ENCODE data around the gene FAM3C. TPM values are rescaled to one million over a fixed set of nuclear protein-coding genes. Genes with fewer than 3 reads are reported as not detected.
A peak's percentile ranks its signal among the peaks of the same experiment; 100 is the strongest.

The FAM3C gene
- total and polyA plus RNA-seq, 2 experiments from 2014 or later: 33.9 to 60.3 TPM

DNA sequence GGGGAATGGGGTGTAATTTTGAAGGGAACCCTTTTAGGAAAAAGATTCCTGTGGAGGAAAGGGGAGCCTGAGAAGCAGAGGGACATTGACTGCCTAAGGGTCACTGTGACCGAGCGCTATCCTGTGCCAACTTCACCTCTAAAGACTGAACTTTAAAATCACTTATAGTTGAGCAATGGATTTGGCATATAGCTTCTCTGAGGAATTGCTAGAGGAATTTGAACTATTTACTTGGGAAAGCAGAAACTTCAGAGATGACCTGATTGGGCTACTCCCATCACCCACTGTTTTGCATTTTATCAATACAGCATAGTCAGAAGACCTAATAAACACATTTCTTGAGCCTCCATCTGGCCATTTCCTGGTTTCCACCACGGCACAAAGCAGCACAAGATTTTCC is 91.0 kb downstream of the FAM3C start:
- Mint-ChIP-seq H3K27me3 (ENCODE audit: insufficient read depth, low read depth, poor library complexity) (peaks cover 2% of the 10 kb centered on the region), H3K36me3 (ENCODE audit: low read depth) (no peaks in the 10 kb centered on the region), H3K9me3 (no peaks in the 10 kb centered on the region), H3K4me1 (peaks cover 16% of the 10 kb centered on the region; the same call in 2 of the 3 replicates), H3K27ac (0 out of 2 replicates have a peak overlapping the region, but pooled peaks have one; percentile 12), H3K4me3 (no peak overlapping the region)
- DNase-seq (ENCODE audit: low spot score): peak; percentile 43
- H3K4me3 ChIP-seq: no peak overlapping the region
- no peak overlapping the region for H3K27ac ChIP-seq (ENCODE audit: low read depth)
- no peaks in the 10 kb centered on the region for H3F3A ChIP-seq (replicated peaks; ENCODE audit: low read depth)
- peaks cover 4% of the 10 kb centered on the region; the same call in 1 of the 2 replicates for H3K4me1 ChIP-seq (ENCODE audit: insufficient read depth)
- H3K36me3 ChIP-seq (ENCODE audit: insufficient read depth): no peaks in the 10 kb centered on the region
- TF ChIP-seq CREB1 (CRISPR knock-in tag; IDR thresholded peaks at IDR 0.05; ENCODE audit: low read depth): no peak
- TF ChIP-seq, protein P1, sequence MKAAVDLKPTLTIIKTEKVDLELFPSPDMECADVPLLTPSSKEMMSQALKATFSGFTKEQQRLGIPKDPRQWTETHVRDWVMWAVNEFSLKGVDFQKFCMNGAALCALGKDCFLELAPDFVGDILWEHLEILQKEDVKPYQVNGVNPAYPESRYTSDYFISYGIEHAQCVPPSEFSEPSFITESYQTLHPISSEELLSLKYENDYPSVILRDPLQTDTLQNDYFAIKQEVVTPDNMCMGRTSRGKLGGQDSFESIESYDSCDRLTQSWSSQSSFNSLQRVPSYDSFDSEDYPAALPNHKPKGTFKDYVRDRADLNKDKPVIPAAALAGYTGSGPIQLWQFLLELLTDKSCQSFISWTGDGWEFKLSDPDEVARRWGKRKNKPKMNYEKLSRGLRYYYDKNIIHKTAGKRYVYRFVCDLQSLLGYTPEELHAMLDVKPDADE (IDR thresholded peaks at IDR 0.05): no peak
- no peak for TF ChIP-seq ZNF331 (CRISPR knock-in tag; IDR thresholded peaks at IDR 0.05; ENCODE audit: low read depth)
- no peak for TF ChIP-seq EZH2phosphoT487 (IDR thresholded peaks at IDR 0.05; ENCODE audit: unreplicated experiment)
- TF ChIP-seq, protein P2, sequence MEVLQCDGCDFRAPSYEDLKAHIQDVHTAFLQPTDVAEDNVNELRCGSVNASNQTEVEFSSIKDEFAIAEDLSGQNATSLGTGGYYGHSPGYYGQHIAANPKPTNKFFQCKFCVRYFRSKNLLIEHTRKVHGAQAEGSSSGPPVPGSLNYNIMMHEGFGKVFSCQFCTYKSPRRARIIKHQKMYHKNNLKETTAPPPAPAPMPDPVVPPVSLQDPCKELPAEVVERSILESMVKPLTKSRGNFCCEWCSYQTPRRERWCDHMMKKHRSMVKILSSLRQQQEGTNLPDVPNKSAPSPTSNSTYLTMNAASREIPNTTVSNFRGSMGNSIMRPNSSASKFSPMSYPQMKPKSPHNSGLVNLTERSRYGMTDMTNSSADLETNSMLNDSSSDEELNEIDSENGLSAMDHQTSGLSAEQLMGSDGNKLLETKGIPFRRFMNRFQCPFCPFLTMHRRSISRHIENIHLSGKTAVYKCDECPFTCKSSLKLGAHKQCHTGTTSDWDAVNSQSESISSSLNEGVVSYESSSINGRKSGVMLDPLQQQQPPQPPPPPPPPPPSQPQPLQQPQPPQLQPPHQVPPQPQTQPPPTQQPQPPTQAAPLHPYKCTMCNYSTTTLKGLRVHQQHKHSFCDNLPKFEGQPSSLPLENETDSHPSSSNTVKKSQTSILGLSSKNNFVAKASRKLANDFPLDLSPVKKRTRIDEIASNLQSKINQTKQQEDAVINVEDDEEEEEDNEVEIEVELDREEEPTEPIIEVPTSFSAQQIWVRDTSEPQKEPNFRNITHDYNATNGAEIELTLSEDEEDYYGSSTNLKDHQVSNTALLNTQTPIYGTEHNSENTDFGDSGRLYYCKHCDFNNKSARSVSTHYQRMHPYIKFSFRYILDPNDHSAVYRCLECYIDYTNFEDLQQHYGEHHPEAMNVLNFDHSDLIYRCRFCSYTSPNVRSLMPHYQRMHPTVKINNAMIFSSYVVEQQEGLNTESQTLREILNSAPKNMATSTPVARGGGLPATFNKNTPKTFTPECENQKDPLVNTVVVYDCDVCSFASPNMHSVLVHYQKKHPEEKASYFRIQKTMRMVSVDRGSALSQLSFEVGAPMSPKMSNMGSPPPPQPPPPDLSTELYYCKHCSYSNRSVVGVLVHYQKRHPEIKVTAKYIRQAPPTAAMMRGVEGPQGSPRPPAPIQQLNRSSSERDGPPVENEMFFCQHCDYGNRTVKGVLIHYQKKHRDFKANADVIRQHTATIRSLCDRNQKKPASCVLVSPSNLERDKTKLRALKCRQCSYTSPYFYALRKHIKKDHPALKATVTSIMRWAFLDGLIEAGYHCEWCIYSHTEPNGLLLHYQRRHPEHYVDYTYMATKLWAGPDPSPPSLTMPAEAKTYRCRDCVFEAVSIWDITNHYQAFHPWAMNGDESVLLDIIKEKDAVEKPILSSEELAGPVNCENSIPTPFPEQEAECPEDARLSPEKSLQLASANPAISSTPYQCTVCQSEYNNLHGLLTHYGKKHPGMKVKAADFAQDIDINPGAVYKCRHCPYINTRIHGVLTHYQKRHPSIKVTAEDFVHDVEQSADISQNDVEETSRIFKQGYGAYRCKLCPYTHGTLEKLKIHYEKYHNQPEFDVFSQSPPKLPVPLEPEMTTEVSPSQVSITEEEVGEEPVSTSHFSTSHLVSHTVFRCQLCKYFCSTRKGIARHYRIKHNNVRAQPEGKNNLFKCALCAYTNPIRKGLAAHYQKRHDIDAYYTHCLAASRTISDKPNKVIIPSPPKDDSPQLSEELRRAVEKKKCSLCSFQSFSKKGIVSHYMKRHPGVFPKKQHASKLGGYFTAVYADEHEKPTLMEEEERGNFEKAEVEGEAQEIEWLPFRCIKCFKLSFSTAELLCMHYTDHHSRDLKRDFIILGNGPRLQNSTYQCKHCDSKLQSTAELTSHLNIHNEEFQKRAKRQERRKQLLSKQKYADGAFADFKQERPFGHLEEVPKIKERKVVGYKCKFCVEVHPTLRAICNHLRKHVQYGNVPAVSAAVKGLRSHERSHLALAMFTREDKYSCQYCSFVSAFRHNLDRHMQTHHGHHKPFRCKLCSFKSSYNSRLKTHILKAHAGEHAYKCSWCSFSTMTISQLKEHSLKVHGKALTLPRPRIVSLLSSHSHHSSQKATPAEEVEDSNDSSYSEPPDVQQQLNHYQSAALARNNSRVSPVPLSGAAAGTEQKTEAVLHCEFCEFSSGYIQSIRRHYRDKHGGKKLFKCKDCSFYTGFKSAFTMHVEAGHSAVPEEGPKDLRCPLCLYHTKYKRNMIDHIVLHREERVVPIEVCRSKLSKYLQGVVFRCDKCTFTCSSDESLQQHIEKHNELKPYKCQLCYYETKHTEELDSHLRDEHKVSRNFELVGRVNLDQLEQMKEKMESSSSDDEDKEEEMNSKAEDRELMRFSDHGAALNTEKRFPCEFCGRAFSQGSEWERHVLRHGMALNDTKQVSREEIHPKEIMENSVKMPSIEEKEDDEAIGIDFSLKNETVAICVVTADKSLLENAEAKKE (CRISPR knock-in tag; IDR thresholded peaks at IDR 0.05): no peak
- TF ChIP-seq NANOG (IDR thresholded peaks at IDR 0.05; ENCODE audit: borderline replicate concordance): no peak
- no peak overlapping the region for H2AFZ ChIP-seq
- H4K20me1 ChIP-seq (replicated peaks; ENCODE audit: insufficient read depth): no peaks in the 10 kb centered on the region
- H3K4me2 ChIP-seq: no peak overlapping the region
- H3K9me2 ChIP-seq (ENCODE audit: insufficient read depth): 0 out of 2 replicates have a peak, but pooled peaks cover 8% of the 10 kb centered on the region
- no peaks in the 10 kb centered on the region for H3K27me3 ChIP-seq (ENCODE audit: insufficient read depth)
- no peaks in the 10 kb centered on the region for H3K79me2 ChIP-seq (replicated peaks; ENCODE audit: insufficient read depth)
- ATAC-seq: no peak; the same call in 2 of the 3 replicates

Data from GM23338 (cell line).